Endothelial cell (in vitro differentiated cells): ENCODE measurements around the gene TEN1. TPM values are rescaled to one million over a fixed set of nuclear protein-coding genes. Genes with fewer than 3 reads are reported as not detected.
A peak's percentile ranks its signal among the peaks of the same experiment; 100 is the strongest.

Experiments
- DNase-seq: peaks from one replicate; pipeline ENCODE4 v3.0.0; 2021; ENCODE audit warnings: low spot score
- H3K27ac Mint-ChIP-seq: one replicate; pipeline ENCODE4 v1.8.0; 2021; ENCODE audit warnings: mixed read lengths, inconsistent platforms; ENCODE audit not compliant: unreplicated experiment
- H3K27me3 Mint-ChIP-seq: one replicate; pipeline ENCODE4 v1.8.0; 2021; ENCODE audit warnings: mild to moderate bottlenecking, moderate library complexity, mixed read lengths, inconsistent platforms; ENCODE audit not compliant: unreplicated experiment
- H3K36me3 Mint-ChIP-seq: one replicate; pipeline ENCODE4 v1.8.0; 2021; ENCODE audit warnings: mild to moderate bottlenecking, low read depth, mixed read lengths, inconsistent platforms; ENCODE audit not compliant: unreplicated experiment
- H3K4me1 Mint-ChIP-seq: one replicate; pipeline ENCODE4 v1.8.0; 2021; ENCODE audit warnings: mild to moderate bottlenecking, mixed read lengths, inconsistent platforms; ENCODE audit not compliant: unreplicated experiment
- H3K4me3 Mint-ChIP-seq: one replicate; pipeline ENCODE4 v1.8.0; 2021; ENCODE audit warnings: mild to moderate bottlenecking, mixed read lengths, inconsistent platforms; ENCODE audit not compliant: unreplicated experiment
- H3K9me3 Mint-ChIP-seq: one replicate; pipeline ENCODE4 v1.8.0; 2021; ENCODE audit warnings: mixed read lengths, inconsistent platforms; ENCODE audit not compliant: unreplicated experiment
- total RNA-seq: library from RNA; stranded (reverse); fragmentation: NEBNext Ultra II Directional; extraction: Animal tissue kit (Norgen Biotek cat#: 25700); gene quantifications from one replicate; pipeline ENCODE4 v1.2.1, GENCODE V29; 2021; ENCODE audit not compliant: unreplicated experiment
- TF ChIP-seq, protein P1 (sequence below): fragments of 200-600 bp; sonication (generic); IDR thresholded peaks from one replicate; pipeline ENCODE4 v1.5.0; 2021; ENCODE audit warnings: antibody characterized with exemption; ENCODE audit not compliant: unreplicated experiment

TEN1 gene
- total RNA-seq, 1 donor from 2014 or later, result 22.6 TPM

DNA sequence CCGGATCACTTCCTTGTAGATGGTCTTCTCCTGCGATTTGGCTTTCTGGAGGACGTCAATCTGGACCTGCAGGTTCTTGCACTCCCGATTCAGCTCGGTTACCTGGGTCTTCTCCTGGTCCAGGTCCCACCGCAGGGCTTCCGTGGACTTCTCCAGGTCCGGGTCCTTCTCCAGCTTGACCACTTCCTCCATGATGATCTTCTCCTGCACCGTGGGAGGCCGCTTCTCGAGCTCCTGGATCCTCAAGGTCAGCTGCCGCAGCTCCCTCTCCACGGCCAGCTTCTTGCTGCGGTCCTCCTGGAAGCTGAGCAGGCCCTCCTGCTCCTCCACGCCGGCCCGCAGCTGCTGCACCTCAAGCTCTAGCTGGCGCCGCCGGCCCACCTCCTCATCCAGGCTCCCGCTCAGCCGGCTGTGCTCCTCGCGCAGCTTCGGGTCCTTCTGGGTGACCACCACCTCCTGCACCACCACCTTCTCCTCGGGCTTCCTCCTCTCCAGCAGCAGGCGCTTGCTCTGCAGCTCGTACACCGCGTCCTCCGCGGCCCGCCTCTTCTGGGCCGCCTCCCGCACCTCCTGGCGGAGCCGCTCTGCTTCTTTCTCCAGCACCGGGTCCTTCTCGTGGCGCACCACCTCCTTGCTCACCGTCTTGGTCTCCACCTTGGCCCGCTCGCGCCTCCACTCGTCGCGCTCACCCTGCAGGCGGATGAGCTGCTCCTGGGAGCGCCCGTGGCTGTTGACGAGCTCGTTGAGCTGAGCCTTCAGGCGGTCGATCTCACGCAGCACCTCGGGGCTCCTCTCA lies 29.8 kb downstream of the TEN1 start:
- Mint-ChIP-seq H3K4me3 (peak overlapping the region; percentile 79), H3K36me3 (peaks cover 13% of the 10 kb centered on the region), H3K27ac (no peak overlapping the region), H3K4me1 (no peaks in the 10 kb centered on the region), H3K9me3 (no peaks in the 10 kb centered on the region), H3K27me3 (no peaks in the 10 kb centered on the region)
- TF ChIP-seq, protein P1, sequence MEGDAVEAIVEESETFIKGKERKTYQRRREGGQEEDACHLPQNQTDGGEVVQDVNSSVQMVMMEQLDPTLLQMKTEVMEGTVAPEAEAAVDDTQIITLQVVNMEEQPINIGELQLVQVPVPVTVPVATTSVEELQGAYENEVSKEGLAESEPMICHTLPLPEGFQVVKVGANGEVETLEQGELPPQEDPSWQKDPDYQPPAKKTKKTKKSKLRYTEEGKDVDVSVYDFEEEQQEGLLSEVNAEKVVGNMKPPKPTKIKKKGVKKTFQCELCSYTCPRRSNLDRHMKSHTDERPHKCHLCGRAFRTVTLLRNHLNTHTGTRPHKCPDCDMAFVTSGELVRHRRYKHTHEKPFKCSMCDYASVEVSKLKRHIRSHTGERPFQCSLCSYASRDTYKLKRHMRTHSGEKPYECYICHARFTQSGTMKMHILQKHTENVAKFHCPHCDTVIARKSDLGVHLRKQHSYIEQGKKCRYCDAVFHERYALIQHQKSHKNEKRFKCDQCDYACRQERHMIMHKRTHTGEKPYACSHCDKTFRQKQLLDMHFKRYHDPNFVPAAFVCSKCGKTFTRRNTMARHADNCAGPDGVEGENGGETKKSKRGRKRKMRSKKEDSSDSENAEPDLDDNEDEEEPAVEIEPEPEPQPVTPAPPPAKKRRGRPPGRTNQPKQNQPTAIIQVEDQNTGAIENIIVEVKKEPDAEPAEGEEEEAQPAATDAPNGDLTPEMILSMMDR, result no peak
- no peak for DNase-seq

DNA sequence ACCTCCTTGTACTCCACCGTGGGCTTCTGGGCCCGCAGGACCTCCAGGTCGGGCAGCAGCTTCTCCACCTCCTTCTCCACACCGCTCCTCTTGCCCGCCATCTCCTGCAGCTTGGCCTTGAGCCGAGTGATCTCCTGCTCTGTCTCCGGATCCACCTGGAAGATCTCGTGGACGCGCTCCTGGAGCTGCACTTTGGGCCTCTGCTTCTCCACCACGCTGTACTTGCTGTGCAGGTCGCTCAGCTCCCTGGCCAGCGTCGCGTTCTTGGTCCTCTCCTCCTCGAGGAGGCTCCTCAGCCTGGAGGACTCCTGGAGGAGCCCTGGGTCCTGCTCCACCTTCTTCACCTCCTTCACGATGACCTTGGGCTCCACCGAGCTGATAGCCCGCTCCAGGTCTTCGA lies 30.4 kb downstream of the TEN1 start:
- no peak for DNase-seq
- no peaks in the 10 kb centered on the region for H3K27me3 Mint-ChIP-seq
- peaks cover 13% of the 10 kb centered on the region for H3K36me3 Mint-ChIP-seq
- TF ChIP-seq, protein P1, result no peak
- H3K9me3 Mint-ChIP-seq, result no peaks in the 10 kb centered on the region
- H3K4me1 Mint-ChIP-seq, result no peaks in the 10 kb centered on the region
- H3K27ac Mint-ChIP-seq, result peak overlapping the region; percentile 43
- peak overlapping the region; percentile 79 for H3K4me3 Mint-ChIP-seq

DNA sequence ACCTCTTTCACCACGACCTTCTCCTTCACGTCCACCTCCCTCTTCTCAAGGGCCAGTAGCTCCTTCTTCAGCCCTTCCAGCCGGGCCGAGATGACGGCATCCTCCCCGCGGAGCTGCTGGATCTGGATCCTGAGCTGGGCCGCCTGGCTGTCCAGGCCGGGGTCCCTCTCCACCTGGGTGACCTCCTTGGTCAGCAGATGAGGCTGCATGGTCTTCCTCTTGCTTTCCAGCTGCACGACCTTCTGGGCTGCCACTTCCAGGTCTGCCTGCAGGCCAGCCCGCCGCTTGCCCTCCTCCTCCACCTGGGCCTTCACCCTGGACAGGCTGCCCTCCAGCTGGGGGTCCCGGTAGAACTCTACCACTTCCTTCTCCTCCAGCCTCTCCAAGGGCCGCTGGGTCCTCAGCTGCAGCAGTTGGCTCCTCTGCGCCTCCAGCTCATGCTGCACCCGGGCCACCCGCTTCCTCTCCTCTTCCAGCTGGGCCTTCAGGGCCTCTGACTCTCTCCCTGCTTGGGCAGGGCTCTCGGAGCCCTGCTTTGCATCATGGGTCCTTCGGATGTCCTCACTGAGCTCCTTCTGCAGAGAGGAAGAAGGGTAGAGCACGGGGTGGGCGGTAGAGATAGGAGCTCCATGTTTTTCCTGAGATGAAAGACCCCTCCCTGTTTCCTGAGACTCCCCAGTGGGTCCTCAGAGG lies 31.1 kb downstream of the TEN1 start:
- H3K4me1 Mint-ChIP-seq, result no peaks in the 10 kb centered on the region
- H3K4me3 Mint-ChIP-seq, result peak overlapping the region; percentile 9
- H3K27ac Mint-ChIP-seq, result peak overlapping the region; percentile 43
- H3K36me3 Mint-ChIP-seq, result peaks cover 13% of the 10 kb centered on the region
- DNase-seq, result no peak
- no peaks in the 10 kb centered on the region for H3K27me3 Mint-ChIP-seq
- H3K9me3 Mint-ChIP-seq, result no peaks in the 10 kb centered on the region
- TF ChIP-seq, protein P1, result no peak

DNA sequence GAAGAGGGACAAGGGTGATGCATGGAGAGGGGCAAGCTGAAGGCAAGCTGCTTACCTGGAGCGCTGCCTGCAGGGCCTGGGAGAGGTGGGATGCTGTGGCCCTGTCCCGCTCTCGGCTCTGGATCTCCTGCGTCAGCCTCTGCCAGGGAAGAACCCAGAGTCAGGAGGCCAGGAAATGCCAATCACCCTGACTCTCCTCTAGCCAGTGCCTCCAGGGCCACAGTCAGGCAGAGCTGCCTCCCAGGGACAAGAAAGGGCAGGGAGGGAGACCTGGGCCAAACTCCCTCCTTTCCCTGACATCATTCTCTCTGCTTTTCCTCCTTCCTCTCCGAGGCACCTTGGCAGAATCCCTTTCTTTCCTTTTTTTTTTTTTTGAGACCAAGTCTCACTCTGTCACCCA lies 32.9 kb downstream of the TEN1 start:
- no peaks in the 10 kb centered on the region for H3K27me3 Mint-ChIP-seq
- no peaks in the 10 kb centered on the region for H3K9me3 Mint-ChIP-seq
- DNase-seq, result no peak
- H3K4me3 Mint-ChIP-seq, result no peak overlapping the region
- no peak overlapping the region for H3K27ac Mint-ChIP-seq
- TF ChIP-seq, protein P1, result no peak
- H3K4me1 Mint-ChIP-seq, result no peaks in the 10 kb centered on the region
- H3K36me3 Mint-ChIP-seq, result peaks cover 9% of the 10 kb centered on the region

DNA sequence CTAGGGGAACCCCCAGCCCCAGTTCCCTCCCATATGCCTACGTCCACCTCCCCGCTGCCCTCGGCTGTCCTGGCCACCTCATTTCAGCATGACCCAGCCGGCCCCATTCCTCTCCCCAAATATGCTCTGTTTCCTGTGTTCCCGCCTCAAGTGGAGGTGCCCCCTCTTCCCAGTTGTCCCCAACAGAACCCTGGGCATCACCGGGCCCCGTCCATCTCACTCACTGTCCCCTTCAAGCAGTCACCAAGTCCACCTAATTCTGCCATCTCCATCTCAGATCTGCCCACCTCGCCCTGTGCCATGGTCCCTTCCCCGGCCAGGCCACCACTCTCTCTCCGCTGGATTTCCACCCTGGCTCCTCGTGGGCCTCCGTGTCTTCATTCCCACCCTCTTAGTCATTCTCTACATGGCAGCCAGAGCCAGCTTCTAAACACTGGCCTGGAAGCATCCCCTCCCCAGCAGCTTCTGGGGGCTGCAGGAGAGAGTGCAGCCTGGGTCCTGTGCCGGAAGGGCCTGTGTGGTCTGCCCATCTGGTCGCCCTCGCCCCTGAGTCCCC lies 34.4 kb downstream of the TEN1 start:
- DNase-seq, result no peak
- Mint-ChIP-seq H3K27ac (no peak overlapping the region), H3K27me3 (no peaks in the 10 kb centered on the region), H3K4me1 (no peaks in the 10 kb centered on the region), H3K9me3 (no peaks in the 10 kb centered on the region), H3K36me3 (peaks cover 9% of the 10 kb centered on the region), H3K4me3 (no peak overlapping the region)
- TF ChIP-seq, protein P1, result no peak
